A375 (cell line): ENCODE data around the gene PIEZO2. TPM values are rescaled to one million over a fixed set of nuclear protein-coding genes. Genes with fewer than 3 reads are reported as not detected.

Experiments used
- small RNA-seq: library from RNA; depleted of rRNA; stranded (forward); fragments of <200 nt; gene quantifications from one replicate; pipeline ENCODE3, GENCODE V24; 2014
- total RNA-seq: library from RNA; depleted of rRNA; stranded (reverse); fragments of >200 nt; shearing (Covaris generic); gene quantifications from 2 replicates; pipeline ENCODE4 v1.2.3, GENCODE V29; 2014; rRNA removed

Gene PIEZO2
- total RNA-seq, result 0.79 and 3.7 TPM in 2 replicates

DNA sequence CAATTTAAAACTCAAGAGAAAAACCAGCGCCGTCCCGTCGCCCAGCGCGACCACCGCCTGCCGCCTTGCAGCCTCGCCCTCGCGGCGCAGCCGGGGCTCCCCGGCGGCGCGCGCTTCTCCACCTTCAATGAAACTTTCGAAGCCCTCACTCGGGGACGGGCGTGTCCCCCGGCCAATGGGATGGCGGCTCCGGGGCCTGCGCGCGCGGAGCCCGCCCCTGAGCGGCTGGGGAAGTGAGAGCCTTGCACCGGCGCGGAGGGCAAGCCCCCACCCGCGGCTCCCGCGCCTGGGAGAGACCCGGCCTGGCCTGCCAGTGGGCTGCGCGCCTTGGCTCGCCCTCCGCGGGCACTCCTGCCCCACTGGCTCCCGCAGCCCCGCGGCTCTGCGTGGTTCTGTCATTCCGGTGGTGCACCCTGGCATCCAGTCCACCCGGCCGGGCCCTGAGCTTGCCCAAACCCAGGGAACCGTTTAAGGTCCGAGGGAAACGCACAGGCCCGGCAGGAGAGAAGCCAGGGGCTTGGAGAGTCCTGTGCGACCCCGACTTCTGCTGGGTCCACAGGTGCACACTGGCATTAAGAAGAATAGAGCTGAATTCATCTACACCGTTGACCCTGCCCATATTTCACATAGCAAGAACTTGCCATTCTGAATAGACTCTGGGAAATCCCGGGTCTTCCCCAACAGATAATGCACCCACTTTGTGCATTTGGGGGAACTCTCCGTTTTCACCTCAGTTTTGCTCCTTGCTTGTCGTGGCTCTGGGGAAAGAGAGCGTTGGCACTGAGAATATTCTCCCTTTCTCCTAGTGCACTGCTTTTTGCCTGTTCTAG is at the start of gene PIEZO2:
Gene PIEZO2, minus strand, starts transcription at position 129 of the 830 bp plus-strand sequence. CDS start 981 bp downstream, outside the sequence.

Small RNA genes lying within 50 kb of the gene (small RNA-seq; reads per million reads assigned to genes)
- gene AP001180.3, result not detected
- gene AP001180.5, result not detected
- not detected for gene MIR6788
